T-helper 2 cell treated with Interferon-gamma antibody and Interleukin-4, amounts not matched to agents 5 μg/mL and 100 μg/mL, for 36 hours (primary cell): ENCODE measurements around the gene GATA2.

Source experiments
- DNase-seq: peaks from one replicate; pipeline ENCODE4 v3.0.0; 2021; ENCODE audit warnings: low spot score
- H3K27ac Mint-ChIP-seq: one replicate; pipeline ENCODE4 v1.8.0; 2021; ENCODE audit warnings: mild to moderate bottlenecking, mixed read lengths
- H3K27me3 Mint-ChIP-seq: one replicate; pipeline ENCODE4 v1.8.0; 2021; ENCODE audit warnings: low read depth, mixed read lengths
- H3K36me3 Mint-ChIP-seq: one replicate; pipeline ENCODE4 v1.8.0; 2021; ENCODE audit warnings: low read depth, mixed read lengths
- H3K4me1 Mint-ChIP-seq: one replicate; pipeline ENCODE4 v1.8.0; 2021; ENCODE audit warnings: low read depth, mixed read lengths
- H3K4me3 Mint-ChIP-seq: one replicate; pipeline ENCODE4 v1.8.0; 2022; ENCODE audit warnings: mild to moderate bottlenecking, moderate library complexity, mixed read lengths
- H3K9me3 Mint-ChIP-seq: one replicate; pipeline ENCODE4 v1.8.0; 2021; ENCODE audit warnings: mixed read lengths

The GATA2 gene

DNA sequence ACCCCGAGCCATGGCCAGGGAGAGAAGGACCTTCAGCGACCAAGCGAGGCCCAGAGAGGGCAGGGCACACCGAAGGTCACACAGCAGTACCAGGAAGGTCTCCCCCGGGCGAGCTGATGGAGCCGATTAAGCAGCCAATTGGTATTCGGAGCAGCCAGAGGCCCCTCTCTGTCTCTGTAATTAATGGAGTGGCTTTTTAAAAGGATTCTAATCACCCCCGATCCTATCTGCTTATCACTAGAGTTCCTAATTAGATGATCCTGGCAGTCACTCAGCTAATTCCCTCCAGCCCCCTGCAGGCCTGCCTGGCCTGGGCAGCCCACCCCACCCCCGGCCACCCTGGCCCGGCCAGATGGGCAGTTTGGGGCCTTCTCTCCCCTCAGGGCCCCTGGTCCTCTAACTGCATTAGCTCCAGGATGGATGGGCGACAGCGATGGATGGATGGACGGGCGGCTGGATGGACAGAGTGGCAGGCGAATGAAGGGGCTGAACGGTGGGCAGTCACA, 24.7 kb downstream of the GATA2 start:
- Mint-ChIP-seq H3K36me3 (no peaks in the 10 kb centered on the region), H3K4me3 (no peak overlapping the region), H3K4me1 (peaks cover 6% of the 10 kb centered on the region), H3K9me3 (no peaks in the 10 kb centered on the region), H3K27me3 (peaks cover 4% of the 10 kb centered on the region), H3K27ac (no peak overlapping the region)
- DNase-seq = no peak

GRCh38 chr3:128466840-128467541, 26.0 kb downstream of the GATA2 start, which contains the start of gene DNAJB8:
DNAJB8 (minus strand) TSS chr3:128466890; CDS start chr3:128463245, 3,645 bp downstream.
- Mint-ChIP-seq H3K9me3 (no peaks in the 10 kb centered on the region), H3K4me1 (peaks cover 6% of the 10 kb centered on the region), H3K27me3 (peaks cover 4% of the 10 kb centered on the region), H3K36me3 (no peaks in the 10 kb centered on the region), H3K27ac (no peak within 1 kb of the TSS), H3K4me3 (no peak within 1 kb of the TSS)
- DNase-seq = peak; percentile 48

DNA sequence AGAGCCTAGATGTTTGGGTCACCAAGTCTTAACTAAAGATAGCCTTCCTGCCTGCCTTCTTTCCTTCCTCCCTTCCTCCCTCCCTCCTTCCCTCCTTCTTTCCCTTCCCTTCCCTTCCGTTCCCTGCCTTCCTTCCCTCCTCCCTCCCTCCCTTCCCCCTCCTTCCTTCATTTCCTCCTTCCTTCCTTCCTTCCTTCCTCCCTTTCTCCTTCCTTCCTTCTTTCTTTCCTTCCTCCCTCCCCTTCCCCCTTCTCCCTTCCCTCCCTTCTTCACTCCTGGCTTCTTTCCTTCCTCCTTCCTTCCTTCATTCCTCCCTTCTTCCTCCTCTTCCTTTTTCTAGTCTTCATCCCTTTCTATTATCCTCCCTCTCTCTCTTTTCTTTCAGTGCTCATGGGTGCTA, 28.3 kb downstream of the GATA2 start:
- DNase-seq = no peak
- Mint-ChIP-seq H3K27ac (no peak overlapping the region), H3K27me3 (peaks cover 4% of the 10 kb centered on the region), H3K9me3 (no peaks in the 10 kb centered on the region), H3K4me3 (no peak overlapping the region), H3K36me3 (no peaks in the 10 kb centered on the region), H3K4me1 (peaks cover 6% of the 10 kb centered on the region)

GRCh38 chr3:128464188-128464587, 28.8 kb downstream of the GATA2 start:
- H3K4me3 Mint-ChIP-seq = no peak overlapping the region

GRCh38 chr3:128463771-128464170, 29.2 kb downstream of the GATA2 start:
- DNase-seq = no peak
- Mint-ChIP-seq H3K4me3 (no peak overlapping the region), H3K4me1 (peaks cover 6% of the 10 kb centered on the region), H3K9me3 (no peaks in the 10 kb centered on the region), H3K27ac (no peak overlapping the region), H3K36me3 (no peaks in the 10 kb centered on the region), H3K27me3 (peaks cover 4% of the 10 kb centered on the region)

More at GRCh38 chr3:128464188-128464587, 28.8 kb downstream of the GATA2 start:
- no peaks in the 10 kb centered on the region for H3K36me3 Mint-ChIP-seq
- no peaks in the 10 kb centered on the region for H3K9me3 Mint-ChIP-seq
- H3K27me3 Mint-ChIP-seq = peaks cover 4% of the 10 kb centered on the region
- DNase-seq = no peak
- peaks cover 6% of the 10 kb centered on the region for H3K4me1 Mint-ChIP-seq
- H3K27ac Mint-ChIP-seq = no peak overlapping the region

DNA sequence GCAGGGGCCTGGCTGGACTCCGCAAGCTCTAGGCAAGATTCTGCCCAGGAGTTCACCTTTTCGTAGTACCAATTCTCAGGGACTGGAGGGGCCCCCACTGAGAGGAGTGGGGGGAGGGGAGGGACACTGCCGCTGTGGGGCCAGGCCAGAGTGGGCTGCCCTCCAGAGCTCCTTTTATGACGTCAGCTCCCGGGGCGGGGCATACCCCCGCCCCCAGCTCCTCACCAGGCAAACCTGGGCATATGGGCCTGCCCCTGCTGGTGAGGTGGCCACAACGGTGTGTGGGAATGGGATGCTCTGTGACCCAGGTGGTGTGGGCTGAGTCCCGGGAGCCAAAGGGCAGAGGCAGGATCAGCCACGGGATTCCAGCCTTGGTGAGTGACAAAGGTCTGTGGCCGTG, 29.6 kb downstream of the GATA2 start:
- Mint-ChIP-seq H3K4me3 (no peak overlapping the region), H3K27me3 (peaks cover 4% of the 10 kb centered on the region)

DNA sequence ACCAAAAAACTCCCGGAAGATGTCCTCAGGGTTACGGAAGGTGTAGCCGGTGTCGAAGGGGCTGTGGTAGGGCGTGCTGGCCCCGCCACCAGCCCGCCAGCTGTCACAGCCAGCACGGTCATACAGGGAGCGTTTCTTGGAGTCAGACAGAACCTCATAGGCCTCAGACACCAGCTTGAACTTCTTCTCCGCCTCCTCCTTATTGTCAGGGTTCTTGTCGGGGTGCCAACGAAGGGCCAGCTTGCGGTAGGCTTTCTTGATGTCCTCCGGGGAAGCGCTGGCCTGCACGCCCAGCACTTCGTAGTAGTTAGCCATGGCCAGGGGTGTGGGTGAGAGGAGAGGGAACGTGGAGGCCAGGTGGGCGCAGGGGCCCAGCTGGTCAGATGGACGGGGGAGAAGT, 30.1 kb downstream of the GATA2 start:
- Mint-ChIP-seq H3K27ac (no peak overlapping the region), H3K27me3 (peaks cover 4% of the 10 kb centered on the region), H3K4me3 (no peak overlapping the region), H3K9me3 (no peaks in the 10 kb centered on the region), H3K36me3 (no peaks in the 10 kb centered on the region), H3K4me1 (peaks cover 6% of the 10 kb centered on the region)
- DNase-seq = no peak

More for the DNA sequence above, 29.6 kb downstream of the GATA2 start:
- Mint-ChIP-seq H3K27ac (no peak overlapping the region), H3K9me3 (no peaks in the 10 kb centered on the region), H3K36me3 (no peaks in the 10 kb centered on the region), H3K4me1 (peaks cover 6% of the 10 kb centered on the region)
- DNase-seq = no peak

DNA sequence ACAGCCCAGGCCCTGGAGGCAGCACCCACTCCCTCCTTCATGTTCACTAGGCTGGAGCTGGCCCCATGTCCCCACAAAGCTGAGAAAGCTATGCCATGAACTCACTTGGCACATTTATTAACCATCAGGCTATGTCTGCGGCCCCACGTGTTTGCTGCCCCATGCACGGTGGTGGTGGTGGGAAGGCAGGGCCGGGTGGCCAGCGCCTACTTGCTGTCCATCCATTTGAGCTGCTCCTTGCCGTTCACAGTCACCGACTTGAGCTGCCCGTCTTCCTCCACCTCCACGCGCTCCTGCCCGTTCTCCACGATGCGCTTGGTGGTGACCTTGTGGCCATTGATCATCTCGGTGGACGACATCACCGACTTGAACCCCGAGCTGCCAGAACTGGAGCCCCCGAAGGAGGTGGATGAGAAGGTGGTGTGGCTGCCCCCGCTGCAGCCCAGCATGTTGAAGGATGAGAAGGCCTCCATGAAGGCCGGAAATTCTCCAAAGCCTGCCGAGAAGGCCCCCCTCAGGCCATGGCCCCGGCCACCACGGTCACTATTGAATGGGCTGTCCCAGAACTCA, 30.6 kb downstream of the GATA2 start:
- peaks cover 6% of the 10 kb centered on the region for H3K4me1 Mint-ChIP-seq
- H3K27me3 Mint-ChIP-seq = peaks cover 7% of the 10 kb centered on the region
- H3K27ac Mint-ChIP-seq = no peak overlapping the region
- no peak overlapping the region for H3K4me3 Mint-ChIP-seq
- no peak for DNase-seq
- H3K9me3 Mint-ChIP-seq = no peaks in the 10 kb centered on the region
- H3K36me3 Mint-ChIP-seq = no peaks in the 10 kb centered on the region

- no peaks in the 10 kb centered on the region for H3K36me3 Mint-ChIP-seq
- no peak for DNase-seq
- no peak overlapping the region for H3K4me3 Mint-ChIP-seq
- no peaks in the 10 kb centered on the region for H3K9me3 Mint-ChIP-seq
- H3K4me1 Mint-ChIP-seq = no peaks in the 10 kb centered on the region
- H3K27ac Mint-ChIP-seq = no peak overlapping the region
- H3K27me3 Mint-ChIP-seq = peaks cover 3% of the 10 kb centered on the region
Measured at GRCh38 chr3:128461731-128462130, 31.3 kb downstream of the GATA2 start.

GRCh38 chr3:128459461-128459820, 33.6 kb downstream of the GATA2 start:
- Mint-ChIP-seq H3K4me1 (no peaks in the 10 kb centered on the region), H3K27me3 (peaks cover 19% of the 10 kb centered on the region), H3K27ac (no peak overlapping the region), H3K4me3 (no peak overlapping the region), H3K9me3 (no peaks in the 10 kb centered on the region), H3K36me3 (no peaks in the 10 kb centered on the region)
- DNase-seq = no peak

- H3K4me1 Mint-ChIP-seq = no peaks in the 10 kb centered on the region
- H3K27me3 Mint-ChIP-seq = peaks cover 23% of the 10 kb centered on the region
- no peak overlapping the region for H3K27ac Mint-ChIP-seq
- DNase-seq = no peak
- H3K9me3 Mint-ChIP-seq = no peaks in the 10 kb centered on the region
- H3K4me3 Mint-ChIP-seq = no peak overlapping the region
- H3K36me3 Mint-ChIP-seq = no peaks in the 10 kb centered on the region
Measured at GRCh38 chr3:128458746-128459460, 34.1 kb downstream of the GATA2 start.

DNA sequence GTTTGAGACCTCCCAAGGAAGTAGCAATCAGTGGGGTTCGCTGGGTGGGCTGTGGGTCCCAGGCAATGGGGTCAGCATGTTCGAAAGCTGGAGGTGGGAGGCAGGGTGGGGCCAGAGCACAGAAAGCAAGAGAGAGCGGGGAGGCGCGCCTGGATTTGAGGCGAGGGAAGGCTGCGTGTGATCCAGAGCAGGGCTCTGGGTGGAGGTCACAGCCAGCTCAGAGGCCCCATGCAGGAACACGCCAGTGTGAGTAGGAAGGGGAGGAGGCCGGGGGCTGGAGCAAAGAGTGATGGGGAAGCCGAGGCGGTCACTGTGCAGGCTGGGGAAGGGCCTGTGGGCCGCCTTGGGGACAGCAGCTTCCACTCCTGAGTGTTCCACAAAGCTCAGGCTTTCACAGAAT, 35.1 kb downstream of the GATA2 start:
- no peak for DNase-seq
- H3K9me3 Mint-ChIP-seq = no peaks in the 10 kb centered on the region
- no peaks in the 10 kb centered on the region for H3K4me1 Mint-ChIP-seq
- H3K27me3 Mint-ChIP-seq = peaks cover 27% of the 10 kb centered on the region
- H3K27ac Mint-ChIP-seq = no peak overlapping the region
- no peaks in the 10 kb centered on the region for H3K36me3 Mint-ChIP-seq
- no peak overlapping the region for H3K4me3 Mint-ChIP-seq

GRCh38 chr3:128456776-128457715, 36.0 kb downstream of the GATA2 start:
- Mint-ChIP-seq H3K9me3 (no peaks in the 10 kb centered on the region), H3K27me3 (peaks cover 28% of the 10 kb centered on the region), H3K4me3 (no peak overlapping the region), H3K4me1 (no peaks in the 10 kb centered on the region), H3K27ac (no peak overlapping the region), H3K36me3 (no peaks in the 10 kb centered on the region)
- no peak for DNase-seq
